ENCODE measurements around the gene TRPV6. TPM values are rescaled to one million over a fixed set of nuclear protein-coding genes. Genes with fewer than 3 reads are reported as not detected.

The TRPV6 gene
- not detected for total RNA-seq

GRCh38 chr7:142885311-142886230 is at the start of gene TRPV6:
Gene TRPV6, minus strand, starts transcription at chr7:142885745.
- DNase-seq: no peak

GRCh38 chr7:142934056-142934455 is 48.5 kb upstream of the TRPV6 start:
- no peak for DNase-seq

GRCh38 chr7:142933624-142934023 is 48.1 kb upstream of the TRPV6 start, which contains the start of gene TRPV5:
Gene TRPV5, minus strand, starts transcription at chr7:142933746. Its CDS starts 287 bp downstream, at chr7:142933459.
- no peak for DNase-seq

- no peak for DNase-seq
Observed at GRCh38 chr7:142933092-142933475, 47.5 kb upstream of the TRPV6 start.

GRCh38 chr7:142932386-142933091 is 47.0 kb upstream of the TRPV6 start:
- DNase-seq: no peak

- no peak for DNase-seq
Observed at GRCh38 chr7:142930126-142930730, 44.7 kb upstream of the TRPV6 start.

GRCh38 chr7:142927949-142928348 is 42.4 kb upstream of the TRPV6 start:
- no peak for DNase-seq

GRCh38 chr7:142927085-142927745 is 41.7 kb upstream of the TRPV6 start:
- no peak for DNase-seq

- no peak for DNase-seq
Observed at GRCh38 chr7:142925413-142925812, 39.9 kb upstream of the TRPV6 start.

GRCh38 chr7:142923391-142923790 is 37.8 kb upstream of the TRPV6 start:
- DNase-seq: no peak

- no peak for DNase-seq
Observed at GRCh38 chr7:142919656-142920055, 34.1 kb upstream of the TRPV6 start.

- no peak for DNase-seq
Observed at GRCh38 chr7:142918901-142919300, 33.4 kb upstream of the TRPV6 start.

- DNase-seq: no peak
Observed at GRCh38 chr7:142917447-142917846, 31.9 kb upstream of the TRPV6 start.

- DNase-seq: no peak
Observed at GRCh38 chr7:142916508-142916907, 31.0 kb upstream of the TRPV6 start.

- no peak for DNase-seq
Observed at GRCh38 chr7:142915315-142915714, 29.8 kb upstream of the TRPV6 start.

GRCh38 chr7:142914121-142914520 is 28.6 kb upstream of the TRPV6 start:
- DNase-seq: no peak

GRCh38 chr7:142913566-142913965 is 28.0 kb upstream of the TRPV6 start:
- no peak for DNase-seq

- DNase-seq: no peak
Observed at GRCh38 chr7:142913051-142913450, 27.5 kb upstream of the TRPV6 start.

- DNase-seq: no peak
Observed at GRCh38 chr7:142910481-142910880, 24.9 kb upstream of the TRPV6 start.

- DNase-seq: no peak
Observed at GRCh38 chr7:142910031-142910433, 24.5 kb upstream of the TRPV6 start.

GRCh38 chr7:142908921-142909890 is 23.7 kb upstream of the TRPV6 start:
- DNase-seq: no peak

- DNase-seq: no peak
Observed at GRCh38 chr7:142908290-142908689, 22.7 kb upstream of the TRPV6 start.
